ENCODE measurements around the gene SEC16A.
"Not testable (repeated sequence)": the region's sequence is repeated elsewhere in the genome, so short reads cannot be mapped to it uniquely, and the experiment has no call there.

Gene SEC16A

GRCh38 chr9:136422876-136423275 is 60.0 kb downstream of the SEC16A start:
- DNase-seq (ENCODE audit: low read depth), result no peak

GRCh38 chr9:136421791-136422190 is 61.0 kb downstream of the SEC16A start:
- no peak for DNase-seq (ENCODE audit: low read depth)

- no peak for DNase-seq (ENCODE audit: low read depth)
Observed at GRCh38 chr9:136419092-136419420, 63.8 kb downstream of the SEC16A start.

GRCh38 chr9:136418182-136419091 is 64.4 kb downstream of the SEC16A start:
- no peak for DNase-seq (ENCODE audit: low read depth)

GRCh38 chr9:136416914-136417313 is 65.9 kb downstream of the SEC16A start:
- DNase-seq (ENCODE audit: low read depth), result no peak

- no peak for DNase-seq (ENCODE audit: low read depth)
Observed at GRCh38 chr9:136416427-136416826, 66.4 kb downstream of the SEC16A start.

- no peak for DNase-seq (ENCODE audit: low read depth)
Observed at GRCh38 chr9:136412962-136413361, 69.9 kb downstream of the SEC16A start.

- no peak for DNase-seq (ENCODE audit: low read depth)
Observed at GRCh38 chr9:136411378-136411777, 71.5 kb downstream of the SEC16A start.

- peak; percentile 95 for DNase-seq (ENCODE audit: low read depth)
Observed at GRCh38 chr9:136410500-136411287, 72.1 kb downstream of the SEC16A start, which contains the start of the genes ENTR1 and PMPCA. ENTR1 (minus strand) TSS chr9:136410614; CDS start chr9:136410397, 217 bp downstream. PMPCA (plus strand) TSS chr9:136410658; CDS start chr9:136410669, 11 bp downstream.

- peak; percentile 15 for DNase-seq (ENCODE audit: low read depth)
Observed at GRCh38 chr9:136409557-136410455, 73.0 kb downstream of the SEC16A start.

GRCh38 chr9:136407911-136408310 is 74.9 kb downstream of the SEC16A start:
- DNase-seq (ENCODE audit: low read depth), result no peak

GRCh38 chr9:136407061-136407460 is 75.8 kb downstream of the SEC16A start:
- not testable (repeated sequence) for DNase-seq (ENCODE audit: low read depth)

- not testable (repeated sequence) for DNase-seq (ENCODE audit: low read depth)
Observed at GRCh38 chr9:136405904-136406303, 76.9 kb downstream of the SEC16A start.

GRCh38 chr9:136405481-136405880 is 77.4 kb downstream of the SEC16A start:
- no peak for DNase-seq (ENCODE audit: low read depth)

- no peak for DNase-seq (ENCODE audit: low read depth)
Observed at GRCh38 chr9:136404801-136405136, 78.1 kb downstream of the SEC16A start.

- peak; percentile 28 for DNase-seq (ENCODE audit: low read depth)
Observed at GRCh38 chr9:136403915-136404800, 78.7 kb downstream of the SEC16A start.

GRCh38 chr9:136403538-136403914 is 79.3 kb downstream of the SEC16A start:
- peak; percentile 61 for DNase-seq (ENCODE audit: low read depth)

- DNase-seq (ENCODE audit: low read depth), result no peak
Observed at GRCh38 chr9:136402067-136402466, 80.8 kb downstream of the SEC16A start.

GRCh38 chr9:136401173-136401922 is 81.5 kb downstream of the SEC16A start:
- DNase-seq (ENCODE audit: low read depth), result no peak

Data from activated T-helper 9 cell treated with anti-CD3 and anti-CD28 coated beads, Interleukin-2, amount 50 U/mL, for 16 hours (primary cell).